Right lobe of liver (tissue), 4 donors: Measurements from ENCODE around the gene POU3F1.

Experiments
- POLR2A ChIP-seq: fragments of 450-650 bp; IDR thresholded peaks from one replicate; pipeline ENCODE4 v1.6.1; 2017; ENCODE audit warnings: antibody characterized with exemption, mild to moderate bottlenecking
- TF ChIP-seq, protein P1 (sequence below), 4 donors: fragments of 200-600 bp in 3 of 4; fragments of 450-650 bp in 1 of 4; IDR thresholded peaks; one replicate each; pipeline versions ENCODE4 v1.5.1 to v1.8.0; 2016 to 2022; ENCODE audit warnings: antibody characterized with exemption in 4 of 4, mild to moderate bottlenecking in 2 of 4
- donor health status: DM: no; HTN: no; CAD: no.
- donor health status: DM: no; HTN: no; CAD: no.
- donor health status: DM: no; HTN: yes; CAD: no.

DNA sequence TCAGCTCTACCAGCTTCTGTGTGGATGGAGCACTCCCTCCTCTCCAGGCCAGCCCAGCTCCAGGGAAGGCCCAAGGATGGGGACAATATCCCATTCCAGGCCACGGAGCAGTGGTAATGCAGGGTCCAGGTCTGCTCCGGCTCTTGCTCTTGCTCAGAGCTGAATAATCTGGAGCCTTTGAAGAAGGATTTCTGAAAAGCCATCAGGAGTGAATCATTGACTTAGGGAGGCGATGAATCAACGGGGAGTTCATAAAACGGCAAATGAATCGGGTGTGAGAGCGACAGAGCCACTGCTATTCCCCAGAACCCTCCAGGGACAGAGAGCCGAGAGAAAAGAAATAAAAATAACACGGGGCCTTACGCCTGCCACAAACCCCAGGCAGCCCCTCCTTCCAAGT is 7.7 kb downstream of the POU3F1 start:
- TF ChIP-seq, protein P1, sequence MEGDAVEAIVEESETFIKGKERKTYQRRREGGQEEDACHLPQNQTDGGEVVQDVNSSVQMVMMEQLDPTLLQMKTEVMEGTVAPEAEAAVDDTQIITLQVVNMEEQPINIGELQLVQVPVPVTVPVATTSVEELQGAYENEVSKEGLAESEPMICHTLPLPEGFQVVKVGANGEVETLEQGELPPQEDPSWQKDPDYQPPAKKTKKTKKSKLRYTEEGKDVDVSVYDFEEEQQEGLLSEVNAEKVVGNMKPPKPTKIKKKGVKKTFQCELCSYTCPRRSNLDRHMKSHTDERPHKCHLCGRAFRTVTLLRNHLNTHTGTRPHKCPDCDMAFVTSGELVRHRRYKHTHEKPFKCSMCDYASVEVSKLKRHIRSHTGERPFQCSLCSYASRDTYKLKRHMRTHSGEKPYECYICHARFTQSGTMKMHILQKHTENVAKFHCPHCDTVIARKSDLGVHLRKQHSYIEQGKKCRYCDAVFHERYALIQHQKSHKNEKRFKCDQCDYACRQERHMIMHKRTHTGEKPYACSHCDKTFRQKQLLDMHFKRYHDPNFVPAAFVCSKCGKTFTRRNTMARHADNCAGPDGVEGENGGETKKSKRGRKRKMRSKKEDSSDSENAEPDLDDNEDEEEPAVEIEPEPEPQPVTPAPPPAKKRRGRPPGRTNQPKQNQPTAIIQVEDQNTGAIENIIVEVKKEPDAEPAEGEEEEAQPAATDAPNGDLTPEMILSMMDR (IDR thresholded peaks at IDR 0.05) = no peak
- TF ChIP-seq POLR2A = no peak
